Measurements from ENCODE around the gene SCGB1C2. TPM values are rescaled to one million over a fixed set of nuclear protein-coding genes. Genes with fewer than 3 reads are reported as not detected.
A peak's percentile ranks its signal among the peaks of the same experiment; 100 is the strongest.

Gene SCGB1C2
- total RNA-seq, 3 donors from 2014 or later (not counting 1 experiment from before 2014, with no cell fraction given) = not detected

DNA sequence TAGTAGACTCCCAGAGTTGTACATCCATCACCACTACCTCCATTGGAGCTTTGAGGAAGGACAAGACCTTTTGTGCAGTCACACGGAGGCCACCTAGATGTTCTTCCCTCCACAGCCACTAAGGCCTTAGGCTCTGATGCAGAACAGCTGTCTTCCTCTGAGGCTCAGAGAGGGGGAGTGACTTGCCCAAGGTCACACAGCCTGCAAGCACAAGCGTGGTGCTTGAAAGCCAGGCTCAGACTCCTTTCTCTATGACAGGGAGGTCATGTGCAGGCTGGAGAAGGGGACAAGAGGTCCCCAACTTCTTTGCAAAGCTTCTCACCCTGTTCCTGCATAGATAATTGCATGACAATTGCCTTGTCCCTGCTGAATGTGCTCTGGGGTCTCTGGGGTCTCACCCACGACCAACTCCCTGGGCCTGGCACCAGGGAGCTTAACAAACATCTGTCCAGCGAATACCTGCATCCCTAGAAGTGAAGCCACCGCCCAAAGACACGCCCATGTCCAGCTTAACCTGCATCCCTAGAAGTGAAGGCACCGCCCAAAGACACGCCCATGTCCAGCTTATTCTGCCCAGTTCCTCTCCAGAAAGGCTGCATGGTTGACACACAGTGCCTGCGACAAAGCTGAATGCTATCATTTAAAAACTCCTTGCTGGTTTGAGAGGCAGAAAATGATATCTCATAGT, 12.7 kb downstream of the SCGB1C2 start:
- no peaks in the 10 kb centered on the region for H3K27me3 ChIP-seq (ENCODE audit: control insufficient read depth, insufficient read depth, low read length)
- no peak for TF ChIP-seq CTCF (IDR thresholded peaks at IDR 0.05)
- no peak overlapping the region for H3K4me3 ChIP-seq (ENCODE audit: low read length)
- Mint-ChIP-seq H3K36me3 (no peaks in the 10 kb centered on the region), H3K4me1 (no peaks in the 10 kb centered on the region), H3K27me3 (ENCODE audit: low read depth in 2 of 2) (no peaks in the 10 kb centered on the region), H3K27ac (no peak overlapping the region), H3K9me3 (no peaks in the 10 kb centered on the region), H3K4me3 (no peak overlapping the region)
- 82% methylated on average over 9 of the region's 9 CpGs for WGBS (ENCODE audit: insufficient coverage)
- DNase-seq (peak in 1 of 2 donors; percentile 5), ATAC-seq (no peak)
- intact Hi-C loops (cut with micrococcal nuclease) = no loop called here
- H3K36me3 ChIP-seq (ENCODE audit: control insufficient read depth, insufficient read depth, low read length) = no peaks in the 10 kb centered on the region
- H3K27ac ChIP-seq (ENCODE audit: low read length) = no peak overlapping the region
- H3K4me1 ChIP-seq (ENCODE audit: control insufficient read depth, insufficient read depth, low read length) = no peaks in the 10 kb centered on the region
- H3K9me3 ChIP-seq (ENCODE audit: control insufficient read depth, insufficient read depth, low read length) = no peaks in the 10 kb centered on the region

DNA sequence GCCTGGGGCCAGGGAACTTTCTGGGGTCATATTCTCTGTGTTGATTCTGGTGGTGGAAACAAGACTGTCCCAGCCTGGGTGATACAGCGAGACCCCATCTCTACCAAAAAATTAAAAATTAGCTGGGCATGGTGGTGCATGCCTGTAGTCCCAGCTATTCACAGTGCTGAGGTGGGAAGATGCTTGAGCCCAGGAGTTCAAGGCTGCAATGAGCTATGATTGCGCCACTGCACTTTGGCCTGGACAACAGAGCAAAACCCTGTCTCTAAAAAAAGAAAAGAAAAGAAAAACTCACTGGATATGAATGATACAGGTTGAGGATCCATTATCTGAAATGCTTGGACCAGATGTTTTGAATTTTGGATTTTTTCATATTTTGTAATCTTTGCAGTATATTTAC, 13.6 kb downstream of the SCGB1C2 start:
- no peak for TF ChIP-seq CTCF (IDR thresholded peaks at IDR 0.05)
- Histone ChIP-seq H3K4me3 (ENCODE audit: low read length) (no peak overlapping the region), H3K4me1 (ENCODE audit: control insufficient read depth, insufficient read depth, low read length) (no peaks in the 10 kb centered on the region), H3K9me3 (ENCODE audit: control insufficient read depth, insufficient read depth, low read length) (no peaks in the 10 kb centered on the region), H3K27ac (ENCODE audit: low read length) (no peak overlapping the region), H3K36me3 (ENCODE audit: control insufficient read depth, insufficient read depth, low read length) (no peaks in the 10 kb centered on the region), H3K27me3 (ENCODE audit: control insufficient read depth, insufficient read depth, low read length) (no peaks in the 10 kb centered on the region)
- Mint-ChIP-seq H3K27ac (no peak overlapping the region), H3K4me1 (no peaks in the 10 kb centered on the region), H3K4me3 (no peak overlapping the region), H3K36me3 (no peaks in the 10 kb centered on the region), H3K9me3 (no peaks in the 10 kb centered on the region), H3K27me3 (ENCODE audit: low read depth in 2 of 2) (peaks cover 0 to 2% of the 10 kb centered on the region in 2 donors)
- intact Hi-C loops (cut with micrococcal nuclease) = no loop called here
- 95% methylated on average over 2 of the region's 2 CpGs for WGBS (ENCODE audit: insufficient coverage)
- ATAC-seq = no peak
- DNase-seq = no peak

DNA sequence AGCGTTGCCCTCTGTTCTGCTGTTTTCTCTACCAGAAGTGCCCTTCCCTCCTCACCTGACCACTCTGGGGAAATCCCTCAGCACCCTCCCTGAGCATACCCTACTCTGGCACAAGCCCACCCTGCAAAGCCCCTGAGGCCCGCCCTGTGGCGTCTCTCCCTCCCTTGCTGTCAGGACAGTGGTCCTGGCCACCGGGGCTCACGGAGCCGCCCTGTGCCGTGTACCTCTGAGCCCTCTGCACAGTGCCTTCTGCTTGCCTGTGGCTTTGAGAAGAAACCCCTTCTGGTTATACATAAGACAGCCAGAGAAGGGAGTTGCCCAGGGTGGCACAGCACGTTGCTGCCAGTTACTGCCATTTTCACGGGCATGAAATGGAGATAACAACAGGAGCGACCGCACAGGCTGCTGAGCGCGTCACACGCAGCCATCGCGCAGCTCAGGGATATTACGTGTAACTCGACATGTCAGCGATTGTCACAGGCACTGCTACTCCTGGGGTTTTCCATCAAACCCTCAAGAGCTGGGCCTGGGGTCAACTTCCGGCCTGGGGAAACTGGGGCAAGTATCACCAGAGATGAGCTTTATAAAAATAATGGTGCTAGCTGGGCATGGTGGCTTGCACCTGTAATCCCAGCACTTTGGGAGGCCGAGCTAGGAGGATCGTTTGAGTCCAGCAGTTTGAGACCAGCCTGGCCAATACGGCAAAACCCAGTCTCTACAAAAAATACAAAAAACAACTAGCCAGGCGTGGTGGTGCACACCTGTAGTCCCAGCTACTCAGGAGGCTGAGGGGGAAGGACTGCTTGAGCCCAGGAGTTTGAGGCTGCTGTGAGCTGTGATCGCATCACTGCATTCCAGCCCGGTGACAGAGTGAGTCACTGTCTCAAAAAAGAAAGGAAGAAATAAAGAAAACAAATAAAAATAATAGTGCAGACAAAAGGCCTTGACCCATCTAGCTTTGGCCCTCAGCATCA, 14.8 kb downstream of the SCGB1C2 start:
- peaks cover 0 to 2% of the 10 kb centered on the region in 2 donors for H3K27me3 Mint-ChIP-seq (ENCODE audit: low read depth in 2 of 2)
- H3K9me3 Mint-ChIP-seq = no peaks in the 10 kb centered on the region
- Histone ChIP-seq H3K36me3 (ENCODE audit: control insufficient read depth, insufficient read depth, low read length) (no peaks in the 10 kb centered on the region), H3K9me3 (ENCODE audit: control insufficient read depth, insufficient read depth, low read length) (no peaks in the 10 kb centered on the region), H3K27me3 (ENCODE audit: control insufficient read depth, insufficient read depth, low read length) (no peaks in the 10 kb centered on the region), H3K27ac (ENCODE audit: low read length) (no peak overlapping the region), H3K4me3 (ENCODE audit: low read length) (no peak overlapping the region), H3K4me1 (ENCODE audit: control insufficient read depth, insufficient read depth, low read length) (no peaks in the 10 kb centered on the region)
- no peak overlapping the region for H3K4me3 Mint-ChIP-seq
- WGBS (ENCODE audit: insufficient coverage) = 83% methylated on average over 26 of the region's 26 CpGs
- no peaks in the 10 kb centered on the region for H3K4me1 Mint-ChIP-seq
- intact Hi-C loops (cut with micrococcal nuclease) = no loop called here
- H3K36me3 Mint-ChIP-seq = no peaks in the 10 kb centered on the region
- TF ChIP-seq CTCF (IDR thresholded peaks at IDR 0.05) = no peak
- no peak for DNase-seq
- ATAC-seq = no peak
- H3K27ac Mint-ChIP-seq = no peak overlapping the region
